Measurements from ENCODE around the gene MAPK4.

DNA sequence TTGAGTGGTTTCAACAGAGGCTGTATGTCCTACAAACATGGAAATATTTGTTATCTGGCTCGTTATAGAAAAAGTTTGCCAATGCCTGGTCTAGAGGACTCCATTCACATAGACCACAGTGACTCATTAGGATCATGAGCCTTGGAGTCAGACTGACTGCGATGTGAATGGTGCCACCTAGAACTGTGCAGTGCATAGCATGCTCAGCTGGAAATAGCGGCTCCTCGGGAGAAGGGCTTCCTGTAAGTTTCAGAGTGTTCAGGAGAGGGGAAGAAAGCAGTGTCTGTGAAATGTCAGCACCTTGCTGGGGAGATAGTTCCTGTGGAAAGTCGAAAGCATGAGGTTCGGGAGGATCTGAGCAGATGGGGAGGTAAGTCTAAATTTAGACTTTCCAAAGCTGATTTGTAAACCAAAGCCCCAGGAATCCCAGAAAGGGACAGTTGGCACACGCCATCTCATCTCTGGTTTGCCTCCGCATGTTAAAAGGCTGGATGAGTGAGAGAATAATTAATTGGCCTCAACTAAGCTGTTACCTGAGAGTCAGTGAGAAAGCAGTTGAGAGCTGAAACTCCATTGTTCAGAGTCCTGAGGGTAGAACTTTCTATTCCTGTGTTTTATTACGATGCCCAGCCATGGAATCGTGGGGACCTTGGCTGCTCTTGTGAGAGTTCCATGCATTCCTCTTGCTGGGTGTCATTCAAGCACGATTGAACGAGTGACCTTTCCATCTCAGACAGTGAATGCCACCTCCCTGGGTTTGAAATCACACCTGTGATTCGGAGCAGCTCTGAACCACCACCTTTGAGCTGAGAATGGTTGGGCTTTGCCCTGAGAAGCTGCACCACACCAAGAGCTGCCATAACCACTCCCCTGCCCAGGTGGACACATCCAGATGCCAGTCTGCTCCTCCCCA, 99.5 kb downstream of the MAPK4 start:
- TF ChIP-seq, protein P1, sequence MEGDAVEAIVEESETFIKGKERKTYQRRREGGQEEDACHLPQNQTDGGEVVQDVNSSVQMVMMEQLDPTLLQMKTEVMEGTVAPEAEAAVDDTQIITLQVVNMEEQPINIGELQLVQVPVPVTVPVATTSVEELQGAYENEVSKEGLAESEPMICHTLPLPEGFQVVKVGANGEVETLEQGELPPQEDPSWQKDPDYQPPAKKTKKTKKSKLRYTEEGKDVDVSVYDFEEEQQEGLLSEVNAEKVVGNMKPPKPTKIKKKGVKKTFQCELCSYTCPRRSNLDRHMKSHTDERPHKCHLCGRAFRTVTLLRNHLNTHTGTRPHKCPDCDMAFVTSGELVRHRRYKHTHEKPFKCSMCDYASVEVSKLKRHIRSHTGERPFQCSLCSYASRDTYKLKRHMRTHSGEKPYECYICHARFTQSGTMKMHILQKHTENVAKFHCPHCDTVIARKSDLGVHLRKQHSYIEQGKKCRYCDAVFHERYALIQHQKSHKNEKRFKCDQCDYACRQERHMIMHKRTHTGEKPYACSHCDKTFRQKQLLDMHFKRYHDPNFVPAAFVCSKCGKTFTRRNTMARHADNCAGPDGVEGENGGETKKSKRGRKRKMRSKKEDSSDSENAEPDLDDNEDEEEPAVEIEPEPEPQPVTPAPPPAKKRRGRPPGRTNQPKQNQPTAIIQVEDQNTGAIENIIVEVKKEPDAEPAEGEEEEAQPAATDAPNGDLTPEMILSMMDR (IDR thresholded peaks at IDR 0.05): no peak
- TF ChIP-seq POLR2A (IDR thresholded peaks at IDR 0.05): no peak

Measured in esophagus squamous epithelium (tissue), 4 donors.